HEK293 (cell line): Measurements from ENCODE around the gene NFIB.

Experiments used
- CTCF ChIA-PET: fragments of 350-600 bp; formaldehyde crosslinking; extraction: SDS; loops from one replicate; lab custom pipeline; 2021; ENCODE audit warnings: antibody characterized with exemption; lab: Yijun Ruan, JAX
- POLR2A ChIA-PET: fragments of 300-600 bp; formaldehyde crosslinking; extraction: SDS; loops from one replicate; lab custom pipeline; 2020; ENCODE audit warnings: antibody characterized with exemption, inconsistent platforms; lab: Yijun Ruan, JAX
- H3K27ac ChIP-seq: fragments of 200-500 bp; sonication (Bioruptor generic); 2 replicates; pipeline ENCODE4 v1.5.1; 2014; ENCODE audit warnings: low read depth, low read length, control low read depth, inconsistent platforms; ENCODE audit errors: extremely low read depth
- H3K36me3 ChIP-seq, 2 experiments: fragments of 200-500 bp in 1 of 2; sonication (Bioruptor generic) in 1 of 2; 1 replicate in 1 of 2; 2 replicates in 1 of 2; pipeline ENCODE4 v1.5.1; 2014 to 2017; ENCODE audit warnings: inconsistent platforms in 2 of 2, low read length in 2 of 2; ENCODE audit not compliant: control insufficient read depth in 2 of 2, insufficient read depth in 1 of 2
- H3K4me1 ChIP-seq: fragments of 200-500 bp; sonication (Bioruptor generic); 2 replicates; pipeline ENCODE4 v1.5.1; 2014; ENCODE audit warnings: mild to moderate bottlenecking, low read length, inconsistent platforms; ENCODE audit not compliant: control insufficient read depth, insufficient read depth
- H3K4me3 ChIP-seq: 2 replicates; pipeline ENCODE4 v1.5.1; 2011; ENCODE audit warnings: low read depth, mild to moderate bottlenecking, control low read depth, low read length, moderate library complexity
- H3K9me3 ChIP-seq: fragments of 200-500 bp; sonication (Bioruptor generic); 2 replicates; pipeline ENCODE4 v1.5.1; 2014; ENCODE audit warnings: low read depth, low read length, inconsistent platforms; ENCODE audit not compliant: control insufficient read depth, insufficient read depth
- SCRT2 ChIP-seq: fragments of 450-650 bp; formaldehyde crosslinking; IDR thresholded peaks from 2 replicates; pipeline ENCODE4 v1.5.1; 2016; ENCODE audit warnings: missing biosample characterization, missing genetic modification characterization
- SP7 ChIP-seq: fragments of 450-650 bp; formaldehyde crosslinking; IDR thresholded peaks from 2 replicates; pipeline ENCODE4 v1.5.1; 2016; ENCODE audit warnings: missing biosample characterization, missing genetic modification characterization
- ZNF174 ChIP-seq: fragments of 450-650 bp; formaldehyde crosslinking; IDR thresholded peaks from 2 replicates; pipeline ENCODE4 v1.5.0; 2017; ENCODE audit warnings: missing biosample characterization, mild to moderate bottlenecking, missing genetic modification characterization
- ZNF24 ChIP-seq: fragments of 450-650 bp; formaldehyde crosslinking; IDR thresholded peaks from 2 replicates; pipeline ENCODE4 v1.5.1; 2016; ENCODE audit warnings: missing biosample characterization, missing genetic modification characterization
- ZNF394 ChIP-seq: fragments of 450-650 bp; formaldehyde crosslinking; IDR thresholded peaks from 2 replicates; pipeline ENCODE4 v1.5.1; 2016; ENCODE audit warnings: missing biosample characterization, missing genetic modification characterization, mild to moderate bottlenecking, moderate library complexity, borderline replicate concordance
- ZNF426 ChIP-seq: fragments of 450-650 bp; formaldehyde crosslinking; IDR thresholded peaks from 2 replicates; pipeline ENCODE4 v1.5.1; 2017; ENCODE audit warnings: missing biosample characterization, missing genetic modification characterization, mild to moderate bottlenecking, inconsistent platforms, moderate library complexity
- ZNF514 ChIP-seq: fragments of 450-650 bp; formaldehyde crosslinking; IDR thresholded peaks from 2 replicates; pipeline ENCODE4 v1.5.1; 2016; ENCODE audit warnings: missing biosample characterization, missing genetic modification characterization
- ZNF610 ChIP-seq: fragments of 450-650 bp; formaldehyde crosslinking; IDR thresholded peaks from 2 replicates; pipeline ENCODE4 v1.5.1; 2016; ENCODE audit warnings: missing biosample characterization, missing genetic modification characterization, borderline replicate concordance
- TF ChIP-seq, protein P1 (sequence below): fragments of 450-650 bp; formaldehyde crosslinking; IDR thresholded peaks from 2 replicates; pipeline ENCODE4 v1.5.1; 2017; ENCODE audit warnings: missing biosample characterization, mild to moderate bottlenecking, missing genetic modification characterization, moderate library complexity
- TF ChIP-seq, protein P2 (sequence below): fragments of 450-650 bp; IDR thresholded peaks from 2 replicates; pipeline ENCODE4 v1.5.1; 2018; ENCODE audit warnings: missing biosample characterization, mild to moderate bottlenecking, missing genetic modification characterization
- TF ChIP-seq, protein P3 (sequence below): fragments of 450-650 bp; formaldehyde crosslinking; IDR thresholded peaks from 2 replicates; pipeline ENCODE4 v1.5.1; 2016; ENCODE audit warnings: missing biosample characterization, missing genetic modification characterization
- TF ChIP-seq, protein P4 (sequence below): fragments of 450-650 bp; formaldehyde crosslinking; IDR thresholded peaks from 2 replicates; pipeline ENCODE4 v1.5.1; 2016; ENCODE audit warnings: missing biosample characterization, missing genetic modification characterization

The NFIB gene

DNA sequence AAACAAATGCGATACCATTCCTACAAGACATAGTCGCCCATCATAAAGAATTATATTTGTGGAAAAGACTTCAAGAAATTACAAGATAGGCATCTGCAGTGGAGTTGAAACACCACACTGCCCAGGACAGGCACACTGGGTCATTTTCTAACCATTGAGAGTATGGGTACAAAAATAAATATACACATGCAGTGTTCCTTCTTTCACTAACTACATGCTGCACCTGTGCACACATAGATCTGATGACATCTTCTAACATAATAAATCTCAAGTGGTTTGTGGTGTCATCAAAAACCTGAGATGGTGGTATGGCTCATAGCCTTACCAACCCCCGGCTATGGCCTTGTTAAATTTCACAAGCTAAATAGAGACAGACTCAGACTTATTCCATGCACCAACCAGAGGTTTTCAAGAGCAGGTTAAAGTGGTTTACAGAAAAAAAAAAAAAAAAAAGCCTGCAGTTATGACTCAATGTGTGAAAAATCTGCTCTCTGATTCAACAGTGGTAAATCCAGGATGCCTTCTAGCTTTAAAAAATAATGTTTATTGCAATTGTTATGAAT, 12.4 kb upstream of the NFIB start (continued):
- TF ChIP-seq, protein P1, sequence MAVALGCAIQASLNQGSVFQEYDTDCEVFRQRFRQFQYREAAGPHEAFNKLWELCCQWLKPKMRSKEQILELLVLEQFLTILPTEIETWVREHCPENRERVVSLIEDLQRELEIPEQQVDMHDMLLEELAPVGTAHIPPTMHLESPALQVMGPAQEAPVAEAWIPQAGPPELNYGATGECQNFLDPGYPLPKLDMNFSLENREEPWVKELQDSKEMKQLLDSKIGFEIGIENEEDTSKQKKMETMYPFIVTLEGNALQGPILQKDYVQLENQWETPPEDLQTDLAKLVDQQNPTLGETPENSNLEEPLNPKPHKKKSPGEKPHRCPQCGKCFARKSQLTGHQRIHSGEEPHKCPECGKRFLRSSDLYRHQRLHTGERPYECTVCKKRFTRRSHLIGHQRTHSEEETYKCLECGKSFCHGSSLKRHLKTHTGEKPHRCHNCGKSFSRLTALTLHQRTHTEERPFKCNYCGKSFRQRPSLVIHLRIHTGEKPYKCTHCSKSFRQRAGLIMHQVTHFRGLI: peak; percentile 41; the same call in 1 of the 2 replicates
- TF ChIP-seq, protein P2, sequence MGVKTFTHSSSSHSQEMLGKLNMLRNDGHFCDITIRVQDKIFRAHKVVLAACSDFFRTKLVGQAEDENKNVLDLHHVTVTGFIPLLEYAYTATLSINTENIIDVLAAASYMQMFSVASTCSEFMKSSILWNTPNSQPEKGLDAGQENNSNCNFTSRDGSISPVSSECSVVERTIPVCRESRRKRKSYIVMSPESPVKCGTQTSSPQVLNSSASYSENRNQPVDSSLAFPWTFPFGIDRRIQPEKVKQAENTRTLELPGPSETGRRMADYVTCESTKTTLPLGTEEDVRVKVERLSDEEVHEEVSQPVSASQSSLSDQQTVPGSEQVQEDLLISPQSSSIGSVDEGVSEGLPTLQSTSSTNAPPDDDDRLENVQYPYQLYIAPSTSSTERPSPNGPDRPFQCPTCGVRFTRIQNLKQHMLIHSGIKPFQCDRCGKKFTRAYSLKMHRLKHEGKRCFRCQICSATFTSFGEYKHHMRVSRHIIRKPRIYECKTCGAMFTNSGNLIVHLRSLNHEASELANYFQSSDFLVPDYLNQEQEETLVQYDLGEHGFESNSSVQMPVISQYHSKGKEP: peak; percentile 92
- TF ChIP-seq ZNF514 (tag by site-specific recombination): no peak
- TF ChIP-seq, protein P3, sequence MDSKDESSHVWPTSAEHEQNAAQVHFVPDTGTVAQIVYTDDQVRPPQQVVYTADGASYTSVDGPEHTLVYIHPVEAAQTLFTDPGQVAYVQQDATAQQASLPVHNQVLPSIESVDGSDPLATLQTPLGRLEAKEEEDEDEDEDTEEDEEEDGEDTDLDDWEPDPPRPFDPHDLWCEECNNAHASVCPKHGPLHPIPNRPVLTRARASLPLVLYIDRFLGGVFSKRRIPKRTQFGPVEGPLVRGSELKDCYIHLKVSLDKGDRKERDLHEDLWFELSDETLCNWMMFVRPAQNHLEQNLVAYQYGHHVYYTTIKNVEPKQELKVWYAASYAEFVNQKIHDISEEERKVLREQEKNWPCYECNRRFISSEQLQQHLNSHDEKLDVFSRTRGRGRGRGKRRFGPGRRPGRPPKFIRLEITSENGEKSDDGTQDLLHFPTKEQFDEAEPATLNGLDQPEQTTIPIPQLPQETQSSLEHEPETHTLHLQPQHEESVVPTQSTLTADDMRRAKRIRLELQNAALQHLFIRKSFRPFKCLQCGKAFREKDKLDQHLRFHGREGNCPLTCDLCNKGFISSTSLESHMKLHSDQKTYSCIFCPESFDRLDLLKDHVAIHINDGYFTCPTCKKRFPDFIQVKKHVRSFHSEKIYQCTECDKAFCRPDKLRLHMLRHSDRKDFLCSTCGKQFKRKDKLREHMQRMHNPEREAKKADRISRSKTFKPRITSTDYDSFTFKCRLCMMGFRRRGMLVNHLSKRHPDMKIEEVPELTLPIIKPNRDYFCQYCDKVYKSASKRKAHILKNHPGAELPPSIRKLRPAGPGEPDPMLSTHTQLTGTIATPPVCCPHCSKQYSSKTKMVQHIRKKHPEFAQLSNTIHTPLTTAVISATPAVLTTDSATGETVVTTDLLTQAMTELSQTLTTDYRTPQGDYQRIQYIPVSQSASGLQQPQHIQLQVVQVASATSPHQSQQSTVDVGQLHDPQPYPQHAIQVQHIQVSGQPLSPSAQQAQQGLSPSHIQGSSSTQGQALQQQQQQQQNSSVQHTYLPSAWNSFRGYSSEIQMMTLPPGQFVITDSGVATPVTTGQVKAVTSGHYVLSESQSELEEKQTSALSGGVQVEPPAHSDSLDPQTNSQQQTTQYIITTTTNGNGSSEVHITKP (tag by site-specific recombination): peak; percentile 75
- no peak for TF ChIP-seq ZNF174 (tag by site-specific recombination)
- peak; percentile 41; the same call in 1 of the 2 replicates for TF ChIP-seq ZNF24 (tag by site-specific recombination)
- TF ChIP-seq ZNF610: no peak
- 0 out of 2 replicates have a peak, but pooled peaks have one; percentile 15 for TF ChIP-seq ZNF394 (tag by site-specific recombination)
- TF ChIP-seq ZNF426 (tag by site-specific recombination): no peak
- TF ChIP-seq SCRT2 (tag by site-specific recombination): peak; percentile 38

DNA sequence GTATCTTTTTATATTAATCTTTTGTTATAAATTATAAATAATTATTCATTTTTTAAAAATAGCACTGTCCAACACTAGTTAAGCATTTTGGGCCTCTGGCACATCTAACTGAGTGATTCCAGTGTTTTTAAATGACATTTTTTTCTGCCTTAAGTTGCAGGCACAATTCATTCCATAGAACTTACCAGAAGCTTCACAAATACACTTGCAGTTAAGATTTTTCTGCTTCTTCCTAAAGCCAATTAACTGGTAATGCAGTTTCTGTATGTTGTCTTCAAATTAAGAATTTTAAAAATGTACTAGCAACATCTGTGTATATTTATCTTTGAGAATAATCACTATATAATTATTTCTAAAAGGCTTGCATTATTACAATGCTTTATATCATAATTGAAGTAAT, 11.2 kb upstream of the NFIB start:
- Histone ChIP-seq H3K27ac (no peak overlapping the region), H3K36me3 (no peaks in the 10 kb centered on the region), H3K4me3 (no peak overlapping the region), H3K9me3 (no peaks in the 10 kb centered on the region), H3K4me1 (peaks cover 9% of the 10 kb centered on the region)
- POLR2A ChIA-PET: no interaction called here
- TF ChIP-seq, protein P4, sequence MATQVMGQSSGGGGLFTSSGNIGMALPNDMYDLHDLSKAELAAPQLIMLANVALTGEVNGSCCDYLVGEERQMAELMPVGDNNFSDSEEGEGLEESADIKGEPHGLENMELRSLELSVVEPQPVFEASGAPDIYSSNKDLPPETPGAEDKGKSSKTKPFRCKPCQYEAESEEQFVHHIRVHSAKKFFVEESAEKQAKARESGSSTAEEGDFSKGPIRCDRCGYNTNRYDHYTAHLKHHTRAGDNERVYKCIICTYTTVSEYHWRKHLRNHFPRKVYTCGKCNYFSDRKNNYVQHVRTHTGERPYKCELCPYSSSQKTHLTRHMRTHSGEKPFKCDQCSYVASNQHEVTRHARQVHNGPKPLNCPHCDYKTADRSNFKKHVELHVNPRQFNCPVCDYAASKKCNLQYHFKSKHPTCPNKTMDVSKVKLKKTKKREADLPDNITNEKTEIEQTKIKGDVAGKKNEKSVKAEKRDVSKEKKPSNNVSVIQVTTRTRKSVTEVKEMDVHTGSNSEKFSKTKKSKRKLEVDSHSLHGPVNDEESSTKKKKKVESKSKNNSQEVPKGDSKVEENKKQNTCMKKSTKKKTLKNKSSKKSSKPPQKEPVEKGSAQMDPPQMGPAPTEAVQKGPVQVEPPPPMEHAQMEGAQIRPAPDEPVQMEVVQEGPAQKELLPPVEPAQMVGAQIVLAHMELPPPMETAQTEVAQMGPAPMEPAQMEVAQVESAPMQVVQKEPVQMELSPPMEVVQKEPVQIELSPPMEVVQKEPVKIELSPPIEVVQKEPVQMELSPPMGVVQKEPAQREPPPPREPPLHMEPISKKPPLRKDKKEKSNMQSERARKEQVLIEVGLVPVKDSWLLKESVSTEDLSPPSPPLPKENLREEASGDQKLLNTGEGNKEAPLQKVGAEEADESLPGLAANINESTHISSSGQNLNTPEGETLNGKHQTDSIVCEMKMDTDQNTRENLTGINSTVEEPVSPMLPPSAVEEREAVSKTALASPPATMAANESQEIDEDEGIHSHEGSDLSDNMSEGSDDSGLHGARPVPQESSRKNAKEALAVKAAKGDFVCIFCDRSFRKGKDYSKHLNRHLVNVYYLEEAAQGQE: no peak
- TF ChIP-seq SP7 (tag by site-specific recombination): peak; percentile 77; the same call in 1 of the 2 replicates
- CTCF ChIA-PET: interaction anchor here (0.7 to 3.8 kb wide), 2 partner anchors 28 to 71 kb away, joined by 4 to 27 read pairs; no protein-coding TSS in a partner anchor
